Left ventricle myocardium superior (tissue), 1 donor: Measurements from ENCODE around the gene PRUNE2. TPM values are rescaled to one million over a fixed set of nuclear protein-coding genes. Genes with fewer than 3 reads are reported as not detected.
"Not testable (repeated sequence)": the region's sequence is repeated elsewhere in the genome, so short reads cannot be mapped to it uniquely, and the experiment has no call there.

Experiments
- ATAC-seq: fragments of 200-7000 bp; cut with Tn5 transposase; one replicate; pipeline ENCODE4 v1.9.1; 2020; ENCODE audit warnings: mild to moderate bottlenecking, moderate library complexity
- DNase-seq: peaks from one replicate; pipeline ENCODE4 v3.0.0-alpha.2; 2020
- intact Hi-C: fragments of 100-400 bp; cut with micrococcal nuclease; formaldehyde crosslinking; loops from one replicate; pipeline ENCODE4 v1.11.0; 2022
- total RNA-seq: library from RNA; stranded (reverse); fragmentation: NEBNext Ultra II Directional; extraction: Animal tissue kit (Norgen Biotek cat#: 25700); gene quantifications from one replicate; pipeline ENCODE4 v1.2.1, GENCODE V29; 2021
- donor health status: DM: no; HTN: yes; CAD: no; lungs with severe emphysema.

Gene PRUNE2
- total RNA-seq, 1 donor from 2014 or later: 1.4 TPM

DNA sequence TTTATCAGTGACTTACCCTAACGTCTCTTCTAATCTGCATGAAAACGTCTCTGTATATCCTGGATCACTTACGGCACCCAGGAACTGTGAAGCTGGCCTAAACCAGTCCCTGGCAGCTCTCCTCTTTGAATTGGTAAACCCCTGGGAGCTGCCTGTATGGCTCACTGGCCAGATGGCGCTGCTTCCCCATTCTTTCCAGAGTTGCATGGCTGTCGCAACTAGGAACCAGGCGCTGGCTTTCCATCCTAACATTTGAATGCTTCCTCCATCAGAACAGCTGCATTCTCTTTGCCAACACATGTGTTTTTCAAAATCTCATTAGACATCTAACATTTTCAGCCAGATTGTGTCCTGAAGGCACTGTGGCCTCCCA, 149.7 kb downstream of the PRUNE2 start:
- DNase-seq (peak; percentile 29), ATAC-seq (no peak)
- intact Hi-C loops: no loop called here

DNA sequence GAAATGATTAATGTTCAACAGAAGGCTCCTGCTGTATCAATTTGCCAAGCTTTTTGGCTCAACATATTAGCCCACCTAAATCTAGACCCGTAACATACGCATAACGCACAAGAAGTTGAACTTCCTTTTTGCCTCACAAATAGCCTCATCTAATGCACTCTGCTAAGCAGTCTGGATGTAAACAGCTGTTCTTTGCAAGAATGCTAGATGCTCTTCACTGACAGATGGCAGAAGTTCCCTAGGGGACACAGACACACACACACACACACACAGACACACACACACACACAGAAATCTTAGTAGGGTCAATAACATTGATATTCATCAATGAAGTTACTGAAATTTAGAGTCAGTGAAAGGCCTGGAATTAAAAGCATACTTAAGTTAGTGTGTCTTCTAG, 154.9 kb downstream of the PRUNE2 start:
- ATAC-seq (no peak), DNase-seq (no peak)
- intact Hi-C loops: no loop called here

DNA sequence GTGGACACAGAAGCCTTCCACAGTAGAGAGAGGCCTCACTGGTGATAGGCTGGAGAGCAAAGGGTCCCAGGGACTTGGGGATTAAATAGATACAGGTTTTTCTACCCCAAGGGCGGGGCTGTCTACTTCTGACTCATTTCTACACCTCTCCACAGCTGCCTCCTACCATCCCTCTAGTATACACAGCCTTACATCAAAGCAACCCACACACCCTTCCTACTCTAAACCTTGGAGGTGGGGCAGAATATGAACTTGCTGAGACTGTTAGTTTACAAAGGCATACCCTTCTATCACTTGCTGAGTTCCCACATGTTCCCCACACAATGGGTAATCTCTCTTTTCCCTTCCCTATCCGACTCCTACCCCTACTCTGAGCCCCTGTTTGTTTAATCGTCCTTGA, 161.6 kb downstream of the PRUNE2 start:
- intact Hi-C loops: no loop called here
- DNase-seq (no peak), ATAC-seq (no peak)

DNA sequence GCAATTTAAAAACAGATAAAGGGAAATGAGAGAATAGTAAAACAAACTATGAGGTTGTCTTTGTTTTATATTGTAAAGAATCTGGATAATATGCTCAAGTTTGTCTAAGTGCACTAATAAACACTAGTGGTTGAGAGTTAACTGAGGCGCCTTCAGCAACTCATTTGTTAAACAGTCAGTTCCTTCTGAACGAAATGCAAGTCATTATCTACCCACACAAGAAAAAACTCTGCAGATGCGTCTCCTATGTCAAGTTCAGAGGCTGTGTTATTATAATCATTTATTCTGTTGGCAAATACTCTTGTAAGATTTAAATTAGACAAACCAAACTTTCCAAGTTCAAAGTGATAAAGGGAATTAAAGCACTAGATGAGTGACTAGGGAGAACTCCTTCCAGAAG, 162.0 kb downstream of the PRUNE2 start:
- no peak for ATAC-seq
- intact Hi-C loops: no loop called here
- no peak for DNase-seq

DNA sequence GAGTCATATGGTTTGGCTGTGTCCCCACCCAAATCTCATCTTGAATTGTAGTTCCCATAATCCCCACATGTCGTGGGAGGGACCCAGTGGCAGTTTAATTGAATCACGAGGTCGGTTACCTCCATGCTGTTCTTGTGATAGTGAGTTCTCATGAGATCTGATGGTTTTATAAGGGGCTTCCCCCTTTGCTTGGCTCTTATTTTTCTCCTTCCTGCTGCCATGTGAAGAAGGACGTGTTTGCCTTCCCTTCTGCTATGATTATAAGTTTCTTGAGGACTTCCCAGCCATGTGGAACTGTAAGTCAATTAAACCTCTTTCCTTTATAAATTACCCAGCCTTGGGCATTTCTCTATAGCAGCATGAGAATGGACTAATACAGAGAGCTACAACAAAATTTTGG, 163.0 kb downstream of the PRUNE2 start:
- ATAC-seq, intact Hi-C loops, DNase-seq: not testable (repeated sequence)

DNA sequence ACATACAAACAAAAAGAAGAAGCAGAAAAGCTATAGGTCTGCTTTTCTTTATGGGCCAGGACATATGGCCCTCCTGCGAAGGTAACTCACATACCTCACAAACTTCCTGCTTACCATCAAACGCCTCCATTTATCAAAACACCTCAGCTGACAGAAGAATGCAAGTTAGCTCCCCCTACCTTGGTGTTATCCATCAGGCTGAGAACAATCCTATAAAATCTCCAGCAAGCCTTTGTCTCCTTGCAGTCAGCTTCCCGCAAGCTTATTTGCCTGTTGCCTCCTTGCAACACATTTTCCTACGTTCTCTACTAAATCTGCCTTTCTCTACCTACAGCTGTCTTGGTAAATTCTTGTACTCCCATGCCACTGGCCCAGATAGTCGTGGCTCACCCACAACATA, 164.4 kb downstream of the PRUNE2 start:
- intact Hi-C loops: no loop called here
- ATAC-seq: no peak
- DNase-seq: no peak

DNA sequence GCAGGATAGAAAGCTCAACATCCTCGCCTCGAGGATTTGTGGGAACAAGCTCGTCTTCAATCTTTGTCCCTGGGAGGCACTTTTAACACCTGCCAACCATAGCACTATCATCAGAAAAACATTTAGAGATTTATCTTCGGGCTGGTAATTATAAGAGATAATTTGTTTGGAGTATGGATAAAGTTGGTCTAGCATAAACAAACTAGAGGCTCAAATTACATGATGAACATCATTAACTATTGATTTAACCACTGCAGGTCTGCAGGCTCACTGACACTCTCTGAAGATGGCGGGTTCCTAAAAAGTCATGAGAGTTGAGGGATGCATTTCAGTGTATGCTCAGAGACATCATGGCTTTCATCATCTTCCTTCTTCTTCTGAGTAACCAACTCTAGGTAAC, 167.5 kb downstream of the PRUNE2 start:
- intact Hi-C loops: no loop called here
- DNase-seq: no peak
- no peak for ATAC-seq

DNA sequence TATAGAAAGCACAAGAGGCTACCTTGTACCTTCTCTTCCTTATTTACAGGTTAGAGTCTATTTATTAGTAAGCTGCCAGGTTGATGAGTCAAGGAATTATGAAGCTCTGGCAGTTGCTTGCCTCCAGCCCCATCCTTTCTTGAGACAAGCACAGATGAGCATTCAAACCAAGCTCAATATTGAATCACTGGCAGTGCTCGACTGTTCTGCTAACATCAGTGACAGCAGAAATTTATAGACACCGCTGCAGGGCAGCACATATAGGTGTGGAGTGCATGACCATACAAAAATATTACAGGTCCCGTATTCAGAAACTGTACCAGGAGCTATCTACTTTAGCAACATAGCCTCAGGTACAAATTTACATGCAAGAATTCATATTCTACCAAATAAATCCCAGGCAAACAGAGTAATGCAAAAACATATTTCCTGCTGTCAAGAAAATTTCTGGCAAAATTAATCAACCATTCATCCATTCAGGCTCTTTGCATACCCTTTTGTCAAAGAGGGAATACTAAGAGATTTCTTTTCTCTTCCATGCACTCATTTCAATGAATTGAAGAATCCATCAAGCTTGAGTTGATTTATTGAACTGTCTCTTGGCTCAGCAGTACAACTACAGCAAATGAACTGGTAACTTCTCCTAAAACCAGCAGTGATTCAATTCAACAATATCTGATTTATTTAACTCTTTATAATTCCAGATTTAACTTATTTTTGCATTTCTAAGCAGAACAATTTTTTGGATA, 168.6 kb downstream of the PRUNE2 start:
- intact Hi-C loops: no loop called here
- no peak for ATAC-seq
- no peak for DNase-seq

DNA sequence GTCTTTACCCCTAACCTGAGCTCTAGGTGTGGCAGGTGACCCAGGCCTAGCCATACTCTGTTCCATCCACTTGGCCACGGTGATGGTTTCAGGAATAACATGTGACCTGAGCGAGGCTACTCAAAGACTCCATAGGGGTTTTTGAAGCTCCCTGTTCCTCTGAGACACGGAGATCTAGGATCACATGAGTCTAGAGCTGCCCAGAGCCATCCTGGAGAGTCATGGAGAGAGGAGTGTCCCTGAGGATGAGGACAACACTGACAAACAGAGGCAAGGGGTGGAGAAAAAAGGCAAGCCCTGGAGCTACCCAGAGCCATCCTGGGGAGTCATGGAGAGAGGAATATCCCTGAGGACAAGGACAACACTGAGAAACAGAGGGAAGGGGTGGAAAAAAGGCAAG, 171.2 kb downstream of the PRUNE2 start:
- ATAC-seq (no peak), DNase-seq (no peak)
- intact Hi-C loops: no loop called here

DNA sequence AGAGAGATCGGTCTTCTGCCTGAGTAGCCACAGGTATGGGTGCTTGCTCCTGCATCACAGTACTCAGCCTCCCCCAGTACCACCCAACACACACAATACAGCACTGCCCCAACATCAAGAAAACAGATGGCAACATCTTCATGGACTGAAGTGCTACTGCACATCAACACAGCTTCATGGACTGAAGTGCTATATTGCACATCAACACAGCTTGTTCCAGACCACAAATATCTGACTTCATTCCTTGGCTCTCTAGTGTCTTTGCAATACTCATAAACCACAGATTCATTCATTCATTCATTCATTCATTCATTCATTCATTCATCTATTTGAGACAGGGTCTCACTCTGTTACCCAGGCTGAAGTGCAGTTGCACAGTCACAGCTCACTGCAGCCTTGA, 172.8 kb downstream of the PRUNE2 start:
- intact Hi-C loops: no loop called here
- no peak for ATAC-seq
- DNase-seq: no peak

DNA sequence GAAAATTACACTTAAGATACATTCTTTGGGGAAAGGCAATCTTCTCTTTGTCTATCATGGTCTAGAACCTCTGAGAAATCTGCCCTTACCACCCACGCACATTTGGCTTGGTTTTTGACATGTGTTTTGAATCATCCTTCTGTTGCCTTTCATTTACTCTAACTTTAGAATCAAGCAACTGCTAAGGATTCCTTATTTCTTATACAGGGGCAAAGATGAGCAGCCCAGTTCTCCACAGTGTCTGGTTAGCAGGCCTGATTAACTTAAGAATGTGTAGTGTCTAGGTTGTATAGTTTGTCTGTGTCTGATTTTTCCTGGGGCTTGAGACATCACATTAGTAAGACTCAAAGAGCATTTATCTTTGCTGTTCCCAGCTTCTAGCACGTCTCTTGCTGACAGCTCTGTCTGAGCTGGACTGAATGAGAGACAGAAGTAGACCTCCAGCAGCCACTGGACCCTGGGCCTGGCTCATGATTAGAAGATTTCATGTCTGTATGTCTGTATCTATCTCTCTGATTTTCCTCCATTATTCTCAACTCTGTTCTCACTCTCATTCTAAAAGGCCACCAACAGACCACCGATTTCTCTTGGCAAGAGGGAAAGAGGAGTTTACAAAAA, 173.5 kb downstream of the PRUNE2 start:
- ATAC-seq (no peak), DNase-seq (no peak)
- intact Hi-C loops: no loop called here

DNA sequence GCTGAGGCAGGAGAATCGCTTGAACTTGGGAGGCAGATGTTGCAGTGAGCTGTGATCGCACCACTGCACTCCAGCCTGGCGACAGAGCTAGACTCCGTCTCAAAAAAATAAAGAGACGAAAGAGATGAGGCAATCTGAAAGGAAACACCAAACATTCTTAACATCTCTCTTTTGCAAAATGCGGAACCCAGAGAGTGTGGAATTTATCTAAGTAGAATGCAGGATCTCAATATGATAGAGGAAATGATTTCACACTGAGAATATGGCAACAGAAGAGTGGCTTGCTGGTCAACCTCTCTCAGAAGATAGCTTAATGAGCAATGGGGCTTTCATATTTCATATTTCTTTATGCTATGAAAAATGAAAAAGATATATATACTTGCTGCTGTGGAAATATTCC, 175.1 kb downstream of the PRUNE2 start:
- no peak for ATAC-seq
- DNase-seq: no peak
- intact Hi-C loops: no loop called here

DNA sequence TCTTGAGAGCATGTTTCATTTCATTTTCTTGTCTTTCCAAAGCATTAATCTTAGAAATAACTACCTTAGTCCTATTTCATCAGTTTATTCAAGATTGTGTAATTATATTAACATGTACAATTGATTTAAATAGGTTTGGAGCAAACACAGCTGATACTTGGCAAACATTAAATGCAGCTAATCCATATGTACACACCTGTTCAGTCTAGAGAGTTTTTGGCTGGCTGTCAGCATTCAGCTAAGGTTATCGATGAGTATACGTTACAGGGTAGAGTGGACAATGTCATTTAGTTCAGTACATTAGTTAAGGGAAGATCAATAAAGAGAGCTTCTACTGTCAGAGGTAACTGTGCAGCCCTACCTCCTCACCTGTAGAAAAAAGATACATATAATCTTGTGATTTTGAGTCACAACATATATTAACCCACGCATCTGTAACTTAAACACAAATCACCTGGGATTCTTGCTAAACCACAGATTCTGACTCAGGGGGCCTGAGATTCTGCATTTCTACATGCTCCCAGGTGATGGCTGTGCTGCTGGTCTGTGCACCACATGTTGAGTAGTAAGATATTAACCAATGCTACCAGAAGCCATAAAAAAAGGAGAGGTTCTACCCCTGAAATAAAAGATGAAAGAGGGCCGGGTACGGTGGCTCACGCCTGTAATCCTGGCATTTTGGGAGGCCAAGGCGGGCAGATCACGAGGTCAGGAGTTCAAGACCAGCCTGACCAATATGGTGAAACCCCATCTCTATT, 175.8 kb downstream of the PRUNE2 start:
- DNase-seq (no peak), ATAC-seq (no peak)
- intact Hi-C loops: no loop called here

DNA sequence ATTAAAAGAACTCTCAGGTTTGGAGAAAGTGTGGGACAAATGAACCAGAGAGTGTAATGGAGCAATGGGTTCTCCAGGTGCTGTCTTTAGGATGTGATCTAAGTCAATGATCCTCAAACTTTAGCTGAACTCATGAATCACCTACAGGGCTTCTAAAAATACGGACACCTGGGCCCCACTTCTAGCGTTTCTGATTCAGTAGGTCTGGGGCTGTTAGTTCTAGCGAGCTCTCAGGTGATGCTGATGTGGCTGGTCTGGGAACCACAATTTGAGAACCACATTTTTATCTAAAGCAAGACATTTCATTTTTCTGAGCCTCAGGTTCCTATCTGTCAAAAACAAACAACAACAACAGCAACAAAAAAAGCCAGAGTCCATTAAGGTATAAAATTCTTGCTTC, 176.8 kb downstream of the PRUNE2 start:
- ATAC-seq (no peak), DNase-seq (no peak)
- intact Hi-C loops: no loop called here

DNA sequence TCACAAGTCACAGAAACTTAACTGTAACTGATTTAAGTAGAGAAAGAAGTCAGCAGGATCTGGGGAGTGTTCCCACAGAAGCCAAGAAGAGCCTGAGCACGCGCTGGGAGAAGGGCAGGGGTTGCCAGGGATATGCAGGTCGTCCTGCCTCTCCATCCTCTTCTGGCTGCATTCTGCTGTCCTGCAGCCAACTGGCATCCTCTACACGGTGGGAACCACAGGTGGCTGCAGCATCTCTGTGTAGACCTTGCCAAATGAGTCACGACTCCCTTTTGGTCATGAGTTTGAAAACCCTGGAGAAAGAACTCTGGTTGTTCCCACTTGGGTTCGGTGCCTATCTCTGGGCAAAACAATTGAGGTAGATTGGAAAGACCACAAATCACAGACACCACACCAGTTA, 180.0 kb downstream of the PRUNE2 start:
- intact Hi-C loops: no loop called here
- no peak for DNase-seq
- ATAC-seq: no peak

DNA sequence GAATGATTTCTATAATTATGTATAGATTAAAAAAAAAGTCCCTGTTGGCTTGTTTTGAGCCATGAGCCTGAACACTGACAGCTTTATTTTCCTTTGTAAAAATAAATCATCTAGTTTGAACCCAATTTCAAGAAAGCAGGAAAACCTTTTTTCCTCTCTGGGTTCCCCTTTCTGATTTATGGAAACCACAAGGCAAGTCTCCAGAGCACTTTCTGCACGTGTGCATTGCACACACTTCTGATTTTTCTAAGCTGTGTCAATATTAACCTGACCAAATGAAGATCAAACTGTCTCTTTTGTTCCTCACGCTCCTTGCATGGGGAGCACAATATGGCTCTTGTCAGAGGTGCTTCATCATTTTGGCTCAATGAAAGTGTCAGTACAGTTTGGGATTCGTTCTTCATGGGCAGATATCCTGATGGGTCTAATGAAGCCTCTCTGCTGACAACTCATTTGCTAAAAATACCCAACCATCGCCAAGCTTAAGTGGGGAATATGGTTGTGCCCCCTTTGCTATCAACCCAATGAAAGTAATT, 180.8 kb downstream of the PRUNE2 start:
- no peak for DNase-seq
- ATAC-seq: no peak
- intact Hi-C loops: no loop called here

DNA sequence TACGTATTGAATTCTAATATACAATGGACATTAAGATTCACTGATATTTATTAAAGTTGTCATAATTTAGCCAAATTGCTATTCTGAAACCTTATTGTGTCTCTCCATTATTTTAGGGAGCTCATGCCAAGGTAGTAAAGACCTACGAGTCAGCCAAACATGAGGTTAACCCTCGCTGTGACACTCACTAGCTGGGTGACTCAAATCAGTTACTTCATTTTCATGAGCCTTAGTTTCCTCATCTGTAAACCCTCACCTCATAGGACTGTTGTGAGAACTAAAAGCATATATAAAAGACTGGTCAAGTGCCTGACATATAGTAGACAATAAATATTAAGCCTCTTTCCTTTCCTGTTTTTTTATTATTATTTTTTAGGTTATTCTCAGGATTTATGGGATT, 185.7 kb downstream of the PRUNE2 start:
- DNase-seq (no peak), ATAC-seq (no peak)
- intact Hi-C loops: no loop called here

DNA sequence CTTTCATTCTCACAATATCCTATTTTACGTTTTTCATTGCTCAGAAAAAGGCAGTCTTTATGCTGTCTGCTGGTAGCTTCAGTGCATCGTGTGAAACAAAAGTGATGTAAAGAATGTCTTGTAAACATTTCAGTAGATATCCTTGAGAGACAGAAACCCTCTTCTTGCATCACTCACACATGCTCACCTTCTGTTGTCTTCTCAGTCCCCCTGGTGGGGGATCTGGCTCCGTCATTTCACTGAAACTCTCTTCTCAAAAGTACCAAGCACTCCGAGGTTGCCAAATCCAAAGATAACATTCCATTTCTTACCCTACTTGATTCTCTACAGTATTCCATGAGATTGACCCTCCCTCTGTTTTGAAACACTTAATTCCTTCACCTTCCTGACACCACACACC, 187.7 kb downstream of the PRUNE2 start:
- ATAC-seq (no peak), DNase-seq (no peak)
- intact Hi-C loops: no loop called here

DNA sequence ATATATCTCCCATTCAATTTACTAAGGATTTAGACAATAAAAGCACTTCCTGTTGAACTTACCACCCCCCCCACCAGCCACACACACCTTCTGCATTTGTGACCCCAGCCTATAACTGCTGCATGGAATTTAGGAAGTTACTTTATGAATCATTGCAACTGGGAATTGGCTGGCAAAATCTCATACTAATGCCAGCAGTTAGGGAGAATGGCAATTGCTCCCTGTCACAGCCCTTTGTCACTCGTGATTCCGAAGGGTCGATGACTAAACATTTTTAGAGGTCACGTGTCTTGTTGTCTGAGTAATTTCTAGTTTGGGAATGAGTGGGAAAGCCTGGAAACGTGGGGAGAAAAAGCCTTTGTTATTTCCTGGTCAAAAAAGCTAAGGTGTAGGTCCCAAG, 188.3 kb downstream of the PRUNE2 start:
- DNase-seq (no peak), ATAC-seq (no peak)
- intact Hi-C loops: no loop called here

DNA sequence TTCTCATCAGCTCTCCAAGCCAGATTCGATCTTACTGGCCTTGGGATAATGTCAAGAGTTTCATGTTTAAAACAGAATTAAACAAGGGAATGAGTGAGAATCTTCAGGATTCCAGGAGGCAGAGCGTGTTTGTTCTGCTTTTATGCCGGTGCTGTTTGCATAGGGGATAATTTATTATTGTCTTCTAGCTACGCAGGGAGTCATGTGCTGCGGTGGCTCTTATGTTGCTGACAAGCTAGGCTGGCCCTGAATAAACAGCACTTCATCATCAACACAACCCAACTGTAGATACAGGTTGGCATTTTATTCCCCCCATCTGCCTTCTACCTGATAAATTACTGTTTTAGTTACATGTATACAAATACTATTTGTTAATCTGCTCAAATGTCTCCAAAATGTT, 188.7 kb downstream of the PRUNE2 start:
- DNase-seq (no peak), ATAC-seq (no peak)
- intact Hi-C loops: no loop called here
